ENCODE measurements around the gene NCKAP1. TPM values are rescaled to one million over a fixed set of nuclear protein-coding genes. Genes with fewer than 3 reads are reported as not detected.

NCKAP1 gene
- total RNA-seq, 1 experiment from 2014 or later, result 112 TPM

DNA sequence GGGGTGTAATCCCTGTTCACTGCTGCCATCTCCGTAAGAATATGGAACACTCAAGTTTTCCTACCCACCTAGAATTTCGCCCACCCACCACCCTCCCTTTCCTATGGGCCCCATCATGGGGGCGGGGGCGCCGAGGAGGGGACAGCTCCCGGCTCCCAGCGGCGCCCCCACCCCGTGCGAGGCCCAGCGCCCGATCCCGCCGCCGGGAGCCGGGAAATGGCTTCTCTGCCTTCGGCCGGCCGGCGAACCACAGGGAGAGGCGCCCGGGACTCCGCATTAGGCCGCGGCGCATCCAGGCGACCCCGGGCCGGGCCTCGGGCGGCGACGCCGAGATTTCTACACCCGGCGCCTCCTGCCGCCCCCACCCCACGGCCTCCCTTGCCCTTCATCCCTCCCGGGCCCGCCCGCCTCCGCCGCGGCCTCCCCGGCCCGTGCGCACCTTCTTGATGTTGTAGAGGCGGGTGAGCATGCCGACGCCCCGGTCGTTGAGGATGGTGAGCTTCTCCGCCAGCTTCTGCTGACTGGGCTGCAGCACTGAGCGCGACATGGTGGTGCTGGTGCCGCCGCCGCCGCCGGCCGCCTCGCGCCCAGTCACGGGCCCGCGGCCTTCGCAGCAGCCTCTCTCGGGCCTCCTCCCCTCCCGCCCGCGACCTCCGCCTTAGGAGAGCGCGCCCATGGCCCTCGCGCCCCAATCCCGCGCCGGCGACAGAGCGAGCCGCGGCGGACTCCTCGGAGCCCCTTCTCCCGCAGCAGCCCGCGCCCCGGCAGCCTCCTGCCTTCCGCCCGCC is 510 bp downstream of the NCKAP1 start:
- Histone ChIP-seq H2BK15ac (ENCODE audit: low read depth, low read length) (no peak overlapping the region), H3K27me3 (ENCODE audit: insufficient read depth, low read length) (no peaks in the 10 kb centered on the region), H2BK120ac (ENCODE audit: low read depth, low read length, poor library complexity, severe bottlenecking) (no peak overlapping the region), H3K4me2 (ENCODE audit: insufficient read depth, insufficient read length, low read length) (peak overlapping the region; percentile 83), H4K8ac (replicated peaks; ENCODE audit: insufficient read length, low read depth, low read length) (no peak overlapping the region), H4K20me1 (ENCODE audit: control insufficient read depth, insufficient read depth, insufficient read length) (no peaks in the 10 kb centered on the region), H3K9ac (ENCODE audit: extremely low read depth, insufficient read length, low read length) (peak overlapping the region; percentile 83), H3K23me2 (ENCODE audit: insufficient read length, low read depth, low read length, poor library complexity, severe bottlenecking) (peaks cover 6% of the 10 kb centered on the region), H3K18ac (ENCODE audit: insufficient read length, low read depth, low read length) (peak overlapping the region; percentile 66), H4K5ac (ENCODE audit: insufficient read length, low read depth, low read length) (no peak overlapping the region), H2BK20ac (ENCODE audit: low read depth, low read length, poor library complexity, severe bottlenecking) (no peak overlapping the region), H3K4me1 (ENCODE audit: insufficient read depth, low read length) (no peaks in the 10 kb centered on the region; the same call in 1 of the 2 replicates), H3T11ph (ENCODE audit: low read length) (no peak overlapping the region), H3K4ac (ENCODE audit: low read depth, low read length) (no peak overlapping the region), H3K23ac (ENCODE audit: insufficient read length, low read depth, low read length) (no peak overlapping the region), H2AK5ac (ENCODE audit: insufficient read length, low read length) (no peak overlapping the region), H2BK12ac (ENCODE audit: insufficient read length, low read depth, low read length) (no peak overlapping the region), H3K14ac (ENCODE audit: insufficient read depth, low read length) (peak overlapping the region; percentile 90), H2BK5ac (ENCODE audit: insufficient read length, low read length) (no peak overlapping the region), H3K79me2 (ENCODE audit: insufficient read depth, low read length) (peaks cover 28% of the 10 kb centered on the region), H4K91ac (ENCODE audit: insufficient read length, low read depth, low read length) (no peak overlapping the region), H3K9me3 (ENCODE audit: control insufficient read depth, low read depth, low read length) (no peaks in the 10 kb centered on the region), H3K79me1 (ENCODE audit: insufficient read depth, low read depth, low read length, poor library complexity, severe bottlenecking) (no peaks in the 10 kb centered on the region), H2AFZ (ENCODE audit: low read length) (no peak overlapping the region), H3K27ac (ENCODE audit: insufficient read length, low read depth, low read length) (no peak overlapping the region), H3K56ac (ENCODE audit: insufficient read length, low read depth, low read length) (no peak overlapping the region)
- H3K9me3 Mint-ChIP-seq, result no peaks in the 10 kb centered on the region
- peak overlapping the region; percentile 89 to 95 for H3K4me3 Mint-ChIP-seq
- H3K27me3 Mint-ChIP-seq (ENCODE audit: low read depth), result peaks cover 9% of the 10 kb centered on the region
- TF ChIP-seq CTCF (conservative IDR thresholded peaks at IDR 0.05), result no peak
- H3K27ac Mint-ChIP-seq, result peak overlapping the region; percentile 53 to 91 (median 86); a peak in 6 of 7 replicates
- H3K4me1 Mint-ChIP-seq, result peaks cover 38 to 47% of the 10 kb centered on the region in 2 experiments
- no peak for DNase-seq
- no peaks in the 10 kb centered on the region; a peak in 2 of 7 replicates for H3K36me3 Mint-ChIP-seq (ENCODE audit: insufficient read depth in 1 of 3, low read depth in 3 of 3)
- WGBS (ENCODE audit: extremely low coverage, insufficient read length, low lambda C conversion rate), result no CpG with 5 or more reads among the region's 91 CpGs

All from H9 (cell line).